Breast epithelium (tissue), 4 donors: ENCODE measurements around the gene FBXO24. TPM values are rescaled to one million over a fixed set of nuclear protein-coding genes. Genes with fewer than 3 reads are reported as not detected.
"Not testable (repeated sequence)": the region's sequence is repeated elsewhere in the genome, so short reads cannot be mapped to it uniquely, and the experiment has no call there.

Source experiments
- DNase-seq, 2 donors: peaks; one replicate each; pipeline ENCODE4 v3.0.0-alpha.2; 2019; ENCODE audit warnings: low spot score in 2 of 2
- H3K27ac ChIP-seq, 2 donors: fragments of 200-600 bp; sonication (generic) in 1 of 2; one replicate each; pipeline ENCODE4 v1.5.1; 2016 to 2019; ENCODE audit warnings: mild to moderate bottlenecking in 1 of 2
- H3K27me3 ChIP-seq, 2 donors: fragments of 200-600 bp; sonication (generic) in 1 of 2; one replicate each; pipeline versions ENCODE4 v1.5.1 to v1.6.0; 2017 to 2019; ENCODE audit warnings: control low read depth in 1 of 2, mild to moderate bottlenecking in 1 of 2
- H3K36me3 ChIP-seq: fragments of 200-600 bp; one replicate; pipeline ENCODE4 v1.5.1; 2019
- H3K4me1 ChIP-seq, 2 donors: fragments of 200-600 bp; sonication (generic); one replicate each; pipeline ENCODE4 v1.5.1; 2016 to 2019; ENCODE audit warnings: control low read depth in 1 of 2
- H3K4me3 ChIP-seq, 3 donors: fragments of 200-600 bp; sonication (generic); 1 replicate in 2 of 3; 2 replicates in 1 of 3; pipeline ENCODE4 v1.5.1; 2016 to 2019; ENCODE audit warnings: mild to moderate bottlenecking in 3 of 3, moderate library complexity in 2 of 3
- H3K9me3 ChIP-seq, 2 donors: fragments of 200-600 bp; sonication (generic) in 1 of 2; one replicate each; pipeline ENCODE4 v1.5.1; 2016 to 2019; ENCODE audit warnings: control low read depth in 1 of 2
- CTCF ChIP-seq, 3 donors: fragments of 450-650 bp; IDR thresholded peaks; one replicate each; pipeline ENCODE4 v1.5.1; 2016 to 2017; ENCODE audit warnings: antibody characterized with exemption in 3 of 3, mild to moderate bottlenecking in 3 of 3, moderate library complexity in 3 of 3
- POLR2A ChIP-seq: fragments of 450-650 bp; IDR thresholded peaks from one replicate; pipeline ENCODE4 v1.6.1; 2016; ENCODE audit warnings: antibody characterized with exemption, mild to moderate bottlenecking, moderate library complexity
- POLR2AphosphoS5 ChIP-seq, 3 donors: sonication (generic); formaldehyde crosslinking; IDR thresholded peaks; one replicate each; pipeline ENCODE4 v1.6.1; 2017; ENCODE audit warnings: antibody characterized with exemption in 3 of 3
- intact Hi-C: fragments of 100-400 bp; cut with DNase I; formaldehyde crosslinking; loops from one replicate; pipeline ENCODE4 v1.15.1; 2023; ENCODE audit warnings: low total_unique reads
- total RNA-seq, 3 donors: library from RNA; depleted of rRNA; stranded (reverse); fragments of >200 nt; gene quantifications; one replicate each; pipeline ENCODE4 v1.1.0, GENCODE V29; 2016

Gene FBXO24
- total RNA-seq, result under 1 TPM in 2 of 3 donors, not detected in 1; 0.59 to 0.98 TPM

- Histone ChIP-seq H3K4me1 (peaks cover 5 to 23% of the 10 kb centered on the region in 2 donors), H3K9me3 (no peaks in the 10 kb centered on the region), H3K36me3 (peaks cover under 1% of the 10 kb centered on the region), H3K4me3 (peak within 1 kb of the TSS; percentile 91 to 97 (median 95)), H3K27me3 (no peaks in the 10 kb centered on the region), H3K27ac (peak within 1 kb of the TSS; percentile 98 to 99)
- intact Hi-C loops, result no loop called here
- DNase-seq, result peak; percentile 100
- TF ChIP-seq POLR2AphosphoS5 (IDR thresholded peaks at IDR 0.05), result peak in 1 of 3 donors; percentile 21
- TF ChIP-seq CTCF (IDR thresholded peaks at IDR 0.05), result no peak
These were observed at the start of gene FBXO24 for GRCh38 chr7:100586266-100587025. FBXO24 (plus strand) TSS chr7:100586328; CDS start chr7:100586626, 298 bp downstream.

- DNase-seq, H3K36me3 ChIP-seq, H3K4me1 ChIP-seq, H3K4me3 ChIP-seq, H3K9me3 ChIP-seq, intact Hi-C loops, H3K27ac ChIP-seq, H3K27me3 ChIP-seq: not testable (repeated sequence)
These were observed 49.4 kb upstream of the FBXO24 start for GRCh38 chr7:100536695-100537094.

GRCh38 chr7:100538348-100538653 lies 47.8 kb upstream of the FBXO24 start:
- Histone ChIP-seq H3K4me1 (peaks cover 0 to 3% of the 10 kb centered on the region in 2 donors), H3K36me3 (no peaks in the 10 kb centered on the region), H3K4me3 (peak overlapping the region; percentile 22 to 94 (median 90)), H3K9me3 (no peaks in the 10 kb centered on the region), H3K27ac (peak overlapping the region; percentile 57 to 87), H3K27me3 (no peaks in the 10 kb centered on the region)
- no peak for DNase-seq
- intact Hi-C loops, result no loop called here
- TF ChIP-seq CTCF (IDR thresholded peaks at IDR 0.05) (no peak), POLR2A (no peak), POLR2AphosphoS5 (IDR thresholded peaks at IDR 0.05) (no peak)

GRCh38 chr7:100538654-100539435 lies 47.3 kb upstream of the FBXO24 start, which contains the start of gene AGFG2:
AGFG2 (plus strand) TSS chr7:100539203; CDS start chr7:100539347, 144 bp downstream.
- H3K27me3 ChIP-seq, result no peaks in the 10 kb centered on the region
- peak within 1 kb of the TSS; percentile 65 to 94 (median 90) for H3K4me3 ChIP-seq
- peaks cover 3% of the 10 kb centered on the region in 2 donors for H3K4me1 ChIP-seq
- H3K36me3 ChIP-seq, result no peaks in the 10 kb centered on the region
- H3K9me3 ChIP-seq, result no peaks in the 10 kb centered on the region
- H3K27ac ChIP-seq, result peak within 1 kb of the TSS; percentile 70 to 87
- intact Hi-C loops, result no loop called here
- DNase-seq, result peak; percentile 100
- TF ChIP-seq CTCF (IDR thresholded peaks at IDR 0.05) (no peak), POLR2AphosphoS5 (IDR thresholded peaks at IDR 0.05) (peak in 2 of 3 donors; percentile 46 to 47), POLR2A (peak; percentile 60)

GRCh38 chr7:100539436-100540006 lies 46.6 kb upstream of the FBXO24 start:
- no peaks in the 10 kb centered on the region for H3K27me3 ChIP-seq
- H3K4me3 ChIP-seq, result peak overlapping the region; percentile 65 to 94 (median 90)
- intact Hi-C loops, result no loop called here
- no peaks in the 10 kb centered on the region for H3K9me3 ChIP-seq
- no peaks in the 10 kb centered on the region for H3K36me3 ChIP-seq
- DNase-seq, result peak in 1 of 2 donors; percentile 54
- TF ChIP-seq CTCF (IDR thresholded peaks at IDR 0.05) (no peak), POLR2AphosphoS5 (IDR thresholded peaks at IDR 0.05) (no peak)
- peaks cover 3 to 10% of the 10 kb centered on the region in 2 donors for H3K4me1 ChIP-seq
- peak overlapping the region; percentile 70 to 87 for H3K27ac ChIP-seq
